Uterus (tissue), 2 donors: Measurements from ENCODE around the gene S100A8.

Source experiments
- POLR2A ChIP-seq, 2 donors: fragments of 450-650 bp; IDR thresholded peaks; one replicate each; pipeline ENCODE4 v1.6.1; 2016; ENCODE audit warnings: antibody characterized with exemption in 2 of 2, mild to moderate bottlenecking in 1 of 2, moderate library complexity in 1 of 2
- TF ChIP-seq, protein P1 (sequence below), 4 experiments: fragments of 200-600 bp in 2 of 4; fragments of 450-650 bp in 2 of 4; sonication (generic) in 2 of 4; IDR thresholded peaks; one replicate each; pipeline ENCODE4 v1.5.1; 2016 to 2019; ENCODE audit warnings: antibody characterized with exemption in 4 of 4, mild to moderate bottlenecking in 2 of 4, moderate library complexity in 1 of 4

DNA sequence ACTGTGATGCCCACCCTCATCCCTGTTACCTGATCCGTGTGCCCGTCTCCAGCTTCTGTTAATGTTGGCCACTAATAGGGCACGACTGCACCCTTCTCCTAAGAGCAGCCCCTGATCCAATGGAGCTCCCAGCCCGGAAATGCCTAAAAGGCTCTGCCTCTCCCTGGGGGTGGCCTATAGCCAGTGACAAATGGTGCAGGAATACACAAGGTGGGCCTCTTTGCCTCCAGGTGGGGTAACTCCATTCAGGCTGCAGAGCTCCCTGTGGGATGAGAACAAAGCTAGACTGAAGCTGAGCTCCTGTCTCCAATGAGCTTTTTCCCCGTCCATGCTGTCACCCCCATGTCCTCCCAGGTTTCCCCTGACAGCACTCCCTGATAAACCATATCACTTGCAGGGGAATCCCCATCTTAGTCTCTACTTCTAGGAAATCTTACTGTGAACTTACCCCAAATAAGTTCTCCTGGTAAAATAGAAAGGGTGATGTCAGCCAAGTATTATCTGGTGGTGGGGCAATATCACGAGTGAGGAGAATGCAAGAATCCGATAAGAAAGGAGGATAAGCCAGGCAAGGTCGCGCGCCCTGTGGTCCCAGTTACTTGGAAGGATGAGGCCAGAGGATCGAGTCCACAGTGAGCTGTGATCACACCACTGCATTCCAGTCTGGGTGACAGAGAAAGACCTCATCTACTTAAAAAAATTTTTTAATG is 44.0 kb upstream of the S100A8 start:
- TF ChIP-seq, protein P1, sequence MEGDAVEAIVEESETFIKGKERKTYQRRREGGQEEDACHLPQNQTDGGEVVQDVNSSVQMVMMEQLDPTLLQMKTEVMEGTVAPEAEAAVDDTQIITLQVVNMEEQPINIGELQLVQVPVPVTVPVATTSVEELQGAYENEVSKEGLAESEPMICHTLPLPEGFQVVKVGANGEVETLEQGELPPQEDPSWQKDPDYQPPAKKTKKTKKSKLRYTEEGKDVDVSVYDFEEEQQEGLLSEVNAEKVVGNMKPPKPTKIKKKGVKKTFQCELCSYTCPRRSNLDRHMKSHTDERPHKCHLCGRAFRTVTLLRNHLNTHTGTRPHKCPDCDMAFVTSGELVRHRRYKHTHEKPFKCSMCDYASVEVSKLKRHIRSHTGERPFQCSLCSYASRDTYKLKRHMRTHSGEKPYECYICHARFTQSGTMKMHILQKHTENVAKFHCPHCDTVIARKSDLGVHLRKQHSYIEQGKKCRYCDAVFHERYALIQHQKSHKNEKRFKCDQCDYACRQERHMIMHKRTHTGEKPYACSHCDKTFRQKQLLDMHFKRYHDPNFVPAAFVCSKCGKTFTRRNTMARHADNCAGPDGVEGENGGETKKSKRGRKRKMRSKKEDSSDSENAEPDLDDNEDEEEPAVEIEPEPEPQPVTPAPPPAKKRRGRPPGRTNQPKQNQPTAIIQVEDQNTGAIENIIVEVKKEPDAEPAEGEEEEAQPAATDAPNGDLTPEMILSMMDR (IDR thresholded peaks at IDR 0.05): no peak
- no peak for TF ChIP-seq POLR2A (IDR thresholded peaks at IDR 0.05)
